C4-2B (cell line): Measurements from ENCODE around the gene RNF10.
"Not testable (repeated sequence)": the region's sequence is repeated elsewhere in the genome, so short reads cannot be mapped to it uniquely, and the experiment has no call there.

Source experiments
- H3K27ac ChIP-seq: fragments of 450-650 bp; 2 replicates; pipeline ENCODE4 v1.5.1; 2017
- CTCF ChIP-seq: fragments of 450-650 bp; conservative IDR thresholded peaks from 2 replicates; pipeline ENCODE4 v1.5.1; 2017; ENCODE audit warnings: mild to moderate bottlenecking
- ZFX ChIP-seq: fragments of 450-650 bp; IDR thresholded peaks from 2 replicates; pipeline ENCODE4 v1.6.1; 2017

The RNF10 gene

GRCh38 chr12:120504587-120504986, 29.6 kb upstream of the RNF10 start:
- TF ChIP-seq ZFX: no peak
- TF ChIP-seq CTCF: no peak
- H3K27ac ChIP-seq: no peak overlapping the region

DNA sequence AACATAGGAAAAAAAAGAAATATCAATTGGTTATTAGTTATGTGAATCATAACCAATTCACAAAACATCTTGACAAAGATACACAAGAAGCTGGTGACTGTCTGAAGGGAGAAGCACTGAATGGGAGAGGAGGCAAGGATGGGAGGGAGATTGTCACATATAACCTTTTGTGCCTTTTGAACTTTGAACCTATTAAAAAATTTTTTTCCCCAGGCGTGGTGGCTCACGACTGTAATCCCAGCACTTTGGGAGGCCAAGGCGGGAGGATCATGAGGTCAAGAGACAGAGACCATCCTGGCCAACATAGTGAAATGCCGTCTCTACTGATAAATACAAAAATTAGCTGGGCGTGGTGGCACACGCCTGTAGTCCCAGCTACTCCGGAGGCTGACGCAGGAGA, 25.6 kb upstream of the RNF10 start:
- TF ChIP-seq CTCF (no peak), ZFX (no peak)
- H3K27ac ChIP-seq: no peak overlapping the region

DNA sequence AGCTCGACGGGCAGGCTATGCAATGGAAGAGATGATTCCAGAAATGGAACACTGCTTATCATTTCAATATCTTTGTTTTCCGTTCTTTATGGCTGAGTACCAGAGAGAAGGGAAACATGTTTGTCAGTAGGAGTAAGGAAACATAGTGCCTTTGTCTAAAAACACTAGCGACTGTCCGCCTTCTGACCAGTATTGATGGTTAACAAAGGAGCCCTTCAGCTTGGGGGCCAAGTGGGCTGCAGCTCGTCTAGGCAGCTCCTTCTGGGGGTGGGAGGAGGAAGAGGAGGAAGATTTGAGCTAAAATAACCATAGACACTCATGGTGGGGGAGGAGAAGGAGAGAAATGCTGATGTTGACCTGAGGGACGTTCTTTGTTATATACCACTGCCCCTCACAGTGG, 20.2 kb upstream of the RNF10 start:
- H3K27ac ChIP-seq: no peak overlapping the region
- no peak for TF ChIP-seq CTCF
- no peak for TF ChIP-seq ZFX

DNA sequence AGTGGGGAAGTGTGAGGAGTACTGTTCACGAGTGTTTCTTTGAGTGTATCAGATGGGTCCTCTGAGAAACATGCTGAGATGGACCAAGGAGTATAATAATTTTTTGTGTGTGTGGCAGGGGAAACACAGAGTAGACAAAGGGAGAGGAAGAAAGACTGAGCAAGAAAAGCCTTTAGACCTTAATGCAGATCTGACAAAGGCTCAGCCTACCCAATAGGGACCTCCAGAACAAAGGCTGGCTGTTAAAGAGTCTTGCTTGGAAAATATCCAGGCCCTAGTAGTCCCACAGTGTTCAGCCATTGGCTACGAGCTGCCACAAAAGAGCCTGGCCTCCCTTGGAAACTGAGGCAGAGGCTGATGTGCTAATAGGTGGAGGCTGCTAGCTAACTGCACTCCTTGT, 18.7 kb upstream of the RNF10 start:
- no peak overlapping the region for H3K27ac ChIP-seq
- no peak for TF ChIP-seq CTCF
- TF ChIP-seq ZFX: no peak

GRCh38 chr12:120519324-120519723, 14.8 kb upstream of the RNF10 start:
- H3K27ac ChIP-seq: not testable (repeated sequence)

DNA sequence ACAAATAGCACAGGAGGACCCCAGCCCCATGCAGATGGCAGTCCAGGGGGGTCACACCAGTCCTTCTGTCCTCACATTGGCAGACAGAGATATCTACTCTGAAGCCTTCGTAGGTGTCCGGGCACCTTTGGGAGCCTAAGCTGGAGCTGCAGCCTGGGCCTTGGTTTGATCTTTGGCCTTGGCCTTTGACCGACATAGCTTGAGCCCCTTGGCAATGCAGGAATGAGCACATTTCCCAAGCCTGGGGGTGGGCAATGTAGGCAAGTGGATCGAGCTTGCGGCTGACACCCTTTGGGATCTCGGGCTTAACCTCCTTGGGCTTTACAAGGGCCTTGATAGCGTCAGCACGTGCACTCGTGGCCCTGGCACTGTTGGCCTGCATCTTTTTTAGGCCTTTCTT, 11.6 kb upstream of the RNF10 start:
- H3K27ac ChIP-seq: no peak overlapping the region
- TF ChIP-seq CTCF (no peak), ZFX (no peak)

DNA sequence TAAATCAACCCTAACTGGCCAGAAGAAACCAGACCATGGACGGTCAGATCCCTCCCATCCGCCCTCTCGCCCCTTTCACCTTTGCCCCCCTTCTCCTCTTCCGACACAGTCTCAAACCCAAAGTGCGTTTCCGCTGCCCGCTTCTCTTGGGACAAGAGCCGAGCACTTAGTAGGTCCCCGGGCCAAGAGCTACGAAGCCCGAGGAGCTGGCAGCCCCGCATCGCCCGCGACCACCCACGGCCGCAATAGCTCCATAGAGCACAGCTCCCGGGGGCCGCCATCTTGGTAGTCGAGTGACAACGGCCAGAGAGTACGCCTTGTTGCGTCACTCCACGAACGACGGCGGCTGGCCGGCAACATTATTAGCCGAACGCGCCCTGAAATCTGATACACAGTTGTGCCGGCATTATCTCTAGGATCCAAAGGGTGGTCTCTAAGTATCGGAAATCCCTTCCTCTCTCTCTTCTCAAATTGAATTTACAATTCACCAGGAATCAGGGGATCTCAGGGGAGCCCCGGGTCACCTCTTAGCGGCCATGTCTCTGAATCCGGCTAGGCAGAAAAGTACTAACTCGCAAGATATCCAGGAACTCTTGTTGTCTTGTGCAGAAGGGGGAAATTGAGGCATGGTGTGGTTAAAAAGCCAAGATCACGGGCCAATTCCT, 5.2 kb upstream of the RNF10 start, which contains the start of gene COQ5:
TSS of gene COQ5 (minus strand) at position 298 of the 665 bp plus-strand sequence. CDS start at position 281, 17 bp downstream.
- H3K27ac ChIP-seq: peak within 1 kb of the TSS; percentile 91
- TF ChIP-seq ZFX (no peak), CTCF (no peak)

DNA sequence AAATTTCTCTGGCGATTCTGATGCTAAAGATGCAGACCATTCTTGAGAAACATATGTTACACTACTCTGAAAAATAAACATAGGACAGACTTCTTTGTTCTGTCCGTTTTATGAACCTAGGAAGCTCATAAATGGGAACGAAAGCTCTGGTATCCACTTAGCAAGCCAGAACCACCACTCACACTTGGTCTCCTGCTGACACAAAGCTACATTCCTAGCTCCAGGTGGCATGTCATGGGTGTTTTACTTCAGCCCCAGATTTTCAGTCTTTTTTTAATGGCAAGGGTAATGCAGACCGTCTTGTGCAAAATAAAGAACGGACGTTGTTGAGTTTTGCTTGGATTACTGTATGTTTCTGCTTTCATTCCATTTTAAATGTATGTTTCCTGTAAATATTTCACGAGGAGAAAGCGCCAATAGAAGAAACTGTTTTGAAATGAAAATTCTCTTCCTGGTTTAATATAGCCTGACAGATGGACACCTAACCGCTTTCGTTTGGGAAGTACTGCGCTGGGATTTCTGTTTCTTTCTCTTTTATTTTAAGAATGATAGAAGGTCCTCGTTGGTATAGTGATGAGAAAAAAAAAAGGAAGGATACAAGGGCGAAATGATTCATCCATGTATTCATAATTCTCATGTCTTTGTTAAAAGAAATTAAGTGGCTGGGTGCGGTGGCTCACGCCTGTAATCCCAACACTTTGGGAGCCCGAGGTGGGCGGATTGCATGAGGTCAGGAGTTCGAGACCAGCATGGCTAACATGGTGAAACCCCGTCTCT, 4.3 kb upstream of the RNF10 start:
- peak overlapping the region; percentile 91 for H3K27ac ChIP-seq
- TF ChIP-seq CTCF (no peak), ZFX (no peak)

DNA sequence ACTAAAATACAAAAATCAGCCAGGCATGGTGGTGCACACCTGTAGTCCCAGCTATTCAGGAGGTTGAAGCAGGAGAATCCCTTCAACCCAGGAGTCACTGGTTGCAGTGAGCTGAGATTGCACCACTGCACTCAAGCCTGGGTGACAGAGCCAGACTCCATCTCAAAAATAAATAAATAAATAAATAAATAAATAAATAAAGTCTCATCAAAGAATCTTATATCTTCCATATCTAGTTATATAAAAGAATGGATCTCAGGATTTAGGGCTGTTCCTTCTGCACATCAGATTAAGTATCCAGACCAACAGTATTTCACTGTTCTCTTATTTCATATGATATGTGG, 3.8 kb upstream of the RNF10 start:
- H3K27ac ChIP-seq: peak overlapping the region; percentile 91
